CD4-positive, alpha-beta T cell (primary cell): ENCODE data around the gene DUOXA2. TPM values are rescaled to one million over a fixed set of nuclear protein-coding genes. Genes with fewer than 3 reads are reported as not detected.

ENCODE experiments used
- ATAC-seq: fragments of 200-7000 bp; cut with Tn5 transposase; one replicate; pipeline ENCODE4 v1.10.0; 2022; ENCODE audit warnings: mild to moderate bottlenecking; ENCODE audit not compliant: poor library complexity
- CTCF ChIA-PET: fragments of 350-600 bp; sonication (Branson Sonifier 250); formaldehyde crosslinking; loops from one replicate; lab custom pipeline; 2021; ENCODE audit warnings: antibody characterized with exemption, inconsistent platforms; lab: Charles Lee
- POLR2A ChIA-PET: fragments of 350-600 bp; sonication (Branson Sonifier 250); formaldehyde crosslinking; loops from one replicate; lab custom pipeline; 2021; ENCODE audit warnings: antibody characterized with exemption, inconsistent platforms; lab: Charles Lee
- DNase-seq, 14 experiments: peaks; one replicate each; pipeline ENCODE4 v3.0.0-alpha.2; 2013 to 2020; ENCODE audit warnings: mixed read lengths in 2 of 14
- H3K27ac ChIP-seq, 2 donors: one replicate each; pipeline versions ENCODE4 v1.5.1 to v1.7.0; 2013; ENCODE audit warnings: low read length in 2 of 2, low read depth in 1 of 2, mild to moderate bottlenecking in 1 of 2
- H3K27me3 ChIP-seq, 2 experiments: 1 replicate in 1 of 2; 2 replicates in 1 of 2; pipeline versions ENCODE4 v1.6.1 to v1.7.0; 2013; ENCODE audit warnings: low read length in 2 of 2, control low read depth in 1 of 2, mild to moderate bottlenecking in 1 of 2, moderate library complexity in 1 of 2; ENCODE audit not compliant: insufficient read depth in 2 of 2, control insufficient read depth in 1 of 2
- H3K36me3 ChIP-seq: one replicate; pipeline ENCODE4 v1.6.1; 2013; ENCODE audit warnings: low read length, control low read depth; ENCODE audit not compliant: insufficient read depth
- H3K4me1 ChIP-seq: one replicate; pipeline ENCODE4 v1.6.1; 2013; ENCODE audit warnings: low read length, control low read depth; ENCODE audit not compliant: insufficient read depth
- H3K4me3 ChIP-seq: one replicate; pipeline ENCODE4 v1.5.1; 2013; ENCODE audit warnings: mild to moderate bottlenecking, low read length, moderate library complexity
- H3K9me3 ChIP-seq, 2 experiments: 1 replicate in 1 of 2; 2 replicates in 1 of 2; pipeline versions ENCODE4 v1.6.1 to v1.7.0; 2013; ENCODE audit warnings: low read length in 2 of 2, mild to moderate bottlenecking in 2 of 2, control low read depth in 1 of 2, moderate library complexity in 1 of 2; ENCODE audit not compliant: control insufficient read depth in 1 of 2, insufficient read depth in 1 of 2
- H3K27ac Mint-ChIP-seq: one replicate; pipeline ENCODE4 v1.8.0; 2020; ENCODE audit warnings: mixed read lengths
- H3K27me3 Mint-ChIP-seq: one replicate; pipeline ENCODE4 v1.8.0; 2021; ENCODE audit warnings: mixed read lengths
- H3K36me3 Mint-ChIP-seq: one replicate; pipeline ENCODE4 v1.8.0; 2021; ENCODE audit warnings: low read depth, mixed read lengths
- H3K4me1 Mint-ChIP-seq: one replicate; pipeline ENCODE4 v1.8.0; 2021; ENCODE audit warnings: low read depth, mixed read lengths
- H3K4me3 Mint-ChIP-seq: one replicate; pipeline ENCODE4 v1.8.0; 2020; ENCODE audit warnings: mild to moderate bottlenecking, mixed read lengths
- H3K9me3 Mint-ChIP-seq: one replicate; pipeline ENCODE4 v1.8.0; 2020; ENCODE audit warnings: mixed read lengths
- intact Hi-C, 2 experiments: fragments of 100-400 bp; cut with DNase I in 1 of 2; cut with micrococcal nuclease in 1 of 2; formaldehyde crosslinking; loops; one replicate each; pipeline versions ENCODE4 v1.15.1 to v1.9.0; 2023 to 2025; cut with DNase I, micrococcal nuclease
- total RNA-seq, 174 experiments: library from RNA in 2 of 174; stranded (reverse) in 2 of 174; gene quantifications; one replicate each; pipeline ENCODE4 v1.2.3 and lab custom pipeline; 2021 to 2026
- TF ChIP-seq, protein P1 (sequence below): fragments of 200-600 bp; IDR thresholded peaks from one replicate; pipeline ENCODE4 v1.8.0; 2022; ENCODE audit warnings: antibody characterized with exemption, mild to moderate bottlenecking

DUOXA2 gene
- total RNA-seq, 2 experiments from 2014 or later: not detected

DNA sequence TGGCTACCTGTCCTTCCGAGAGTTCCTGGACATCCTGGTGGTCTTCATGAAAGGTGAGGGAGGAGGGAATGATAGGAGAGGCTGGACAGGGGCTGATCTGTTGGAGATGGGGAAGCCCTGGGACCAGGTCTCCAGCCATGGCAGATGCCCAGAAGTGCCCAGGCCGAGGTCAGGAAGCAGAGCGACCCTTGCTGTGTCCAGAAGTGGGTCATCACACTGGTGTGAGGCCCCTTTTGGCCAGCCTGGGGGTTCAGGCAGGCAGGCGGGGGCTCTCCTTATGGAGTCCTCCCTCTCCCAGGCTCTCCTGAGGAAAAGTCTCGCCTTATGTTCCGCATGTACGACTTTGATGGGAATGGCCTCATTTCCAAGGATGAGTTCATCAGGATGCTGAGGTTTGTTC is 33.5 kb downstream of the DUOXA2 start:
- DNase-seq (no peak), ATAC-seq (no peak)
- no peaks in the 10 kb centered on the region for H3K9me3 Mint-ChIP-seq
- Histone ChIP-seq H3K4me3 (no peak overlapping the region), H3K36me3 (no peaks in the 10 kb centered on the region), H3K4me1 (no peaks in the 10 kb centered on the region), H3K9me3 (no peaks in the 10 kb centered on the region), H3K27ac (no peak overlapping the region), H3K27me3 (no peaks in the 10 kb centered on the region)
- H3K27ac Mint-ChIP-seq: no peak overlapping the region
- no peaks in the 10 kb centered on the region for H3K4me1 Mint-ChIP-seq
- TF ChIP-seq, protein P1, sequence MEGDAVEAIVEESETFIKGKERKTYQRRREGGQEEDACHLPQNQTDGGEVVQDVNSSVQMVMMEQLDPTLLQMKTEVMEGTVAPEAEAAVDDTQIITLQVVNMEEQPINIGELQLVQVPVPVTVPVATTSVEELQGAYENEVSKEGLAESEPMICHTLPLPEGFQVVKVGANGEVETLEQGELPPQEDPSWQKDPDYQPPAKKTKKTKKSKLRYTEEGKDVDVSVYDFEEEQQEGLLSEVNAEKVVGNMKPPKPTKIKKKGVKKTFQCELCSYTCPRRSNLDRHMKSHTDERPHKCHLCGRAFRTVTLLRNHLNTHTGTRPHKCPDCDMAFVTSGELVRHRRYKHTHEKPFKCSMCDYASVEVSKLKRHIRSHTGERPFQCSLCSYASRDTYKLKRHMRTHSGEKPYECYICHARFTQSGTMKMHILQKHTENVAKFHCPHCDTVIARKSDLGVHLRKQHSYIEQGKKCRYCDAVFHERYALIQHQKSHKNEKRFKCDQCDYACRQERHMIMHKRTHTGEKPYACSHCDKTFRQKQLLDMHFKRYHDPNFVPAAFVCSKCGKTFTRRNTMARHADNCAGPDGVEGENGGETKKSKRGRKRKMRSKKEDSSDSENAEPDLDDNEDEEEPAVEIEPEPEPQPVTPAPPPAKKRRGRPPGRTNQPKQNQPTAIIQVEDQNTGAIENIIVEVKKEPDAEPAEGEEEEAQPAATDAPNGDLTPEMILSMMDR: no peak
- no peak overlapping the region for H3K4me3 Mint-ChIP-seq
- H3K36me3 Mint-ChIP-seq: no peaks in the 10 kb centered on the region
- no peaks in the 10 kb centered on the region for H3K27me3 Mint-ChIP-seq
- CTCF ChIA-PET: interaction anchor here (0.9 kb wide), 1 partner anchor 21 kb away, joined by 3 read pairs; no protein-coding TSS in a partner anchor
- intact Hi-C loops: no loop called here
- POLR2A ChIA-PET: no interaction called here

- TF ChIP-seq, protein P1: no peak
- Mint-ChIP-seq H3K27ac (no peak overlapping the region), H3K36me3 (no peaks in the 10 kb centered on the region), H3K9me3 (no peaks in the 10 kb centered on the region), H3K4me1 (no peaks in the 10 kb centered on the region), H3K4me3 (no peak overlapping the region), H3K27me3 (no peaks in the 10 kb centered on the region)
- H3K4me1 ChIP-seq: no peaks in the 10 kb centered on the region
- ChIA-PET CTCF (no interaction called here), POLR2A (no interaction called here)
- intact Hi-C loops: no loop called here
- H3K27me3 ChIP-seq: no peaks in the 10 kb centered on the region
- H3K27ac ChIP-seq: no peak overlapping the region
- no peaks in the 10 kb centered on the region for H3K9me3 ChIP-seq
- DNase-seq: no peak
- no peak overlapping the region for H3K4me3 ChIP-seq
- no peaks in the 10 kb centered on the region for H3K36me3 ChIP-seq
- ATAC-seq: no peak
Measured at GRCh38 chr15:45148076-45149059, 34.2 kb downstream of the DUOXA2 start.

- H3K36me3 ChIP-seq: no peaks in the 10 kb centered on the region
- H3K27ac ChIP-seq: no peak overlapping the region
- no peaks in the 10 kb centered on the region for H3K9me3 ChIP-seq
- POLR2A ChIA-PET: no interaction called here
- H3K4me1 ChIP-seq: no peaks in the 10 kb centered on the region
- Mint-ChIP-seq H3K4me1 (no peaks in the 10 kb centered on the region), H3K36me3 (no peaks in the 10 kb centered on the region), H3K4me3 (no peak overlapping the region), H3K9me3 (no peaks in the 10 kb centered on the region), H3K27ac (no peak overlapping the region), H3K27me3 (no peaks in the 10 kb centered on the region)
- intact Hi-C loops: no loop called here
- DNase-seq (no peak), ATAC-seq (no peak)
- TF ChIP-seq, protein P1: no peak
- H3K27me3 ChIP-seq: no peaks in the 10 kb centered on the region
- CTCF ChIA-PET: no interaction called here
- no peak overlapping the region for H3K4me3 ChIP-seq
Measured at GRCh38 chr15:45149060-45149459, 34.9 kb downstream of the DUOXA2 start.
